ENCODE data around the gene DEFB115. TPM values are rescaled to one million over a fixed set of nuclear protein-coding genes. Genes with fewer than 3 reads are reported as not detected.
"Not testable (repeated sequence)": the region's sequence is repeated elsewhere in the genome, so short reads cannot be mapped to it uniquely, and the experiment has no call there.

The DEFB115 gene
- polyA plus RNA-seq = not detected
- long read RNA-seq, donor 1 = 0 reads
- long read RNA-seq, donor 2 = 0 reads
- long read RNA-seq, donor 3 = 0 reads
- long read RNA-seq, donor 4 = 0 reads
- long read RNA-seq, donor 5 = 0 reads
- long read RNA-seq, donor 6 = 0 reads
- long read RNA-seq, donor 7 = 0 reads
- long read RNA-seq, donor 8 = 0 reads
- long read RNA-seq, donor 9 = 0 reads
- long read RNA-seq, donor 10 = 0 reads

GRCh38 chr20:31257364-31257763 lies at the start of gene DEFB115:
Gene DEFB115, plus strand, starts transcription at chr20:31257664. Its CDS starts 0 bp downstream, at chr20:31257664.
- Histone ChIP-seq H3K27me3 (ENCODE audit: control insufficient read depth in 3 of 3, insufficient read depth in 3 of 3, low read length in 3 of 3) (no peaks in the 10 kb centered on the region), H3K36me3 (ENCODE audit: control insufficient read depth in 3 of 3, insufficient read depth in 2 of 3, low read depth in 1 of 3, low read length in 3 of 3) (no peaks in the 10 kb centered on the region), H3K27ac (ENCODE audit: low read depth in 1 of 3, low read length in 2 of 3) (no peak within 1 kb of the TSS), H3K9me3 (ENCODE audit: control insufficient read depth in 2 of 2, insufficient read depth in 1 of 2, low read depth in 1 of 2, low read length in 1 of 2) (peaks cover 0 to 13% of the 10 kb centered on the region in 2 donors), H3K4me1 (ENCODE audit: control insufficient read depth in 3 of 3, insufficient read depth in 2 of 3, low read depth in 1 of 3, low read length in 2 of 3) (no peaks in the 10 kb centered on the region), H3K4me3 (ENCODE audit: low read depth in 1 of 3, low read length in 3 of 3) (no peak within 1 kb of the TSS)
- FAIRE-seq = no peak
- DNase-seq = no peak
- 43 to 48% (median 45%) methylated on average over 2 of the region's 2 CpGs for WGBS, 3 donors

- Histone ChIP-seq H3K36me3 (ENCODE audit: control insufficient read depth in 3 of 3, insufficient read depth in 2 of 3, low read depth in 1 of 3, low read length in 3 of 3) (no peaks in the 10 kb centered on the region), H3K27me3 (ENCODE audit: control insufficient read depth in 3 of 3, insufficient read depth in 3 of 3, low read length in 3 of 3) (no peaks in the 10 kb centered on the region), H3K4me3 (ENCODE audit: low read depth in 1 of 3, low read length in 3 of 3) (no peak overlapping the region), H3K9me3 (ENCODE audit: control insufficient read depth in 2 of 2, insufficient read depth in 1 of 2, low read depth in 1 of 2, low read length in 1 of 2) (peaks cover 0 to 10% of the 10 kb centered on the region in 2 donors), H3K4me1 (ENCODE audit: control insufficient read depth in 3 of 3, insufficient read depth in 2 of 3, low read depth in 1 of 3, low read length in 2 of 3) (no peaks in the 10 kb centered on the region), H3K27ac (ENCODE audit: low read depth in 1 of 3, low read length in 2 of 3) (no peak overlapping the region)
- 73 to 77% (median 75%) methylated on average over 10 of the region's 10 CpGs for WGBS, 3 donors
- no peak for FAIRE-seq
- DNase-seq = no peak
These were observed 20.5 kb upstream of the DEFB115 start for GRCh38 chr20:31236953-31237352.

- Histone ChIP-seq H3K4me3 (ENCODE audit: low read depth in 1 of 3, low read length in 3 of 3) (no peak overlapping the region), H3K36me3 (ENCODE audit: control insufficient read depth in 3 of 3, insufficient read depth in 2 of 3, low read depth in 1 of 3, low read length in 3 of 3) (no peaks in the 10 kb centered on the region), H3K9me3 (ENCODE audit: control insufficient read depth in 2 of 2, insufficient read depth in 1 of 2, low read depth in 1 of 2, low read length in 1 of 2) (peaks cover 0 to 14% of the 10 kb centered on the region in 2 donors), H3K4me1 (ENCODE audit: control insufficient read depth in 3 of 3, insufficient read depth in 2 of 3, low read depth in 1 of 3, low read length in 2 of 3) (no peaks in the 10 kb centered on the region), H3K27ac (ENCODE audit: low read depth in 1 of 3, low read length in 2 of 3) (no peak overlapping the region), H3K27me3 (ENCODE audit: control insufficient read depth in 3 of 3, insufficient read depth in 3 of 3, low read length in 3 of 3) (no peaks in the 10 kb centered on the region)
- WGBS, 3 donors = 71 to 75% (median 71%) methylated on average over 6 of the region's 6 CpGs
- no peak for FAIRE-seq
- DNase-seq = no peak
These were observed 19.7 kb upstream of the DEFB115 start for GRCh38 chr20:31237763-31238162.

GRCh38 chr20:31239139-31239538 lies 18.3 kb upstream of the DEFB115 start:
- Histone ChIP-seq H3K27ac (ENCODE audit: low read depth in 1 of 3, low read length in 2 of 3) (no peak overlapping the region), H3K36me3 (ENCODE audit: control insufficient read depth in 3 of 3, insufficient read depth in 2 of 3, low read depth in 1 of 3, low read length in 3 of 3) (no peaks in the 10 kb centered on the region), H3K27me3 (ENCODE audit: control insufficient read depth in 3 of 3, insufficient read depth in 3 of 3, low read length in 3 of 3) (no peaks in the 10 kb centered on the region), H3K4me1 (ENCODE audit: control insufficient read depth in 3 of 3, insufficient read depth in 2 of 3, low read depth in 1 of 3, low read length in 2 of 3) (no peaks in the 10 kb centered on the region), H3K9me3 (ENCODE audit: control insufficient read depth in 2 of 2, insufficient read depth in 1 of 2, low read depth in 1 of 2, low read length in 1 of 2) (peaks cover 0 to 17% of the 10 kb centered on the region in 2 donors), H3K4me3 (ENCODE audit: low read depth in 1 of 3, low read length in 3 of 3) (no peak overlapping the region)
- FAIRE-seq (no peak), DNase-seq (no peak)
- 70 to 82% (median 75%) methylated on average over 8 of the region's 8 CpGs for WGBS, 3 donors

GRCh38 chr20:31256959-31257358 lies 505 bp upstream of the DEFB115 start:
- DNase-seq (no peak), FAIRE-seq (no peak)
- Histone ChIP-seq H3K4me3 (ENCODE audit: low read depth in 1 of 3, low read length in 3 of 3) (no peak overlapping the region), H3K27ac (ENCODE audit: low read depth in 1 of 3, low read length in 2 of 3) (no peak overlapping the region), H3K4me1 (ENCODE audit: control insufficient read depth in 3 of 3, insufficient read depth in 2 of 3, low read depth in 1 of 3, low read length in 2 of 3) (no peaks in the 10 kb centered on the region), H3K36me3 (ENCODE audit: control insufficient read depth in 3 of 3, insufficient read depth in 2 of 3, low read depth in 1 of 3, low read length in 3 of 3) (no peaks in the 10 kb centered on the region), H3K9me3 (ENCODE audit: control insufficient read depth in 2 of 2, insufficient read depth in 1 of 2, low read depth in 1 of 2, low read length in 1 of 2) (peaks cover 0 to 13% of the 10 kb centered on the region in 2 donors), H3K27me3 (ENCODE audit: control insufficient read depth in 3 of 3, insufficient read depth in 3 of 3, low read length in 3 of 3) (no peaks in the 10 kb centered on the region)
- WGBS, 3 donors = 38 to 46% (median 45%) methylated on average over 3 of the region's 3 CpGs

- Histone ChIP-seq H3K4me3 (ENCODE audit: low read depth in 1 of 3, low read length in 3 of 3) (no peak overlapping the region), H3K27ac (ENCODE audit: low read depth in 1 of 3, low read length in 2 of 3) (no peak overlapping the region), H3K36me3 (ENCODE audit: control insufficient read depth in 3 of 3, insufficient read depth in 2 of 3, low read depth in 1 of 3, low read length in 3 of 3) (no peaks in the 10 kb centered on the region), H3K27me3 (ENCODE audit: control insufficient read depth in 3 of 3, insufficient read depth in 3 of 3, low read length in 3 of 3) (no peaks in the 10 kb centered on the region), H3K9me3 (ENCODE audit: control insufficient read depth in 2 of 2, insufficient read depth in 1 of 2, low read depth in 1 of 2, low read length in 1 of 2) (peaks cover 0 to 13% of the 10 kb centered on the region in 2 donors), H3K4me1 (ENCODE audit: control insufficient read depth in 3 of 3, insufficient read depth in 2 of 3, low read depth in 1 of 3, low read length in 2 of 3) (no peaks in the 10 kb centered on the region)
- FAIRE-seq (no peak), DNase-seq (no peak)
- 70 to 72% (median 71%) methylated on average over 6 of the region's 6 CpGs for WGBS, 3 donors
These were observed 3.0 kb downstream of the DEFB115 start for GRCh38 chr20:31260326-31260932.

- FAIRE-seq (no peak), DNase-seq (no peak)
- 83 to 92% (median 85%) methylated on average over 20 of the region's 20 CpGs for WGBS, 3 donors
- H3K36me3 ChIP-seq (ENCODE audit: control insufficient read depth in 3 of 3, insufficient read depth in 2 of 3, low read depth in 1 of 3, low read length in 3 of 3) = no peaks in the 10 kb centered on the region
- H3K27ac ChIP-seq (ENCODE audit: low read depth in 1 of 3, low read length in 2 of 3) = no peak overlapping the region
- H3K9me3 ChIP-seq (ENCODE audit: control insufficient read depth in 2 of 2, insufficient read depth in 1 of 2, low read depth in 1 of 2, low read length in 1 of 2) = peaks cover 6 to 36% of the 10 kb centered on the region in 2 donors
- no peaks in the 10 kb centered on the region for H3K27me3 ChIP-seq (ENCODE audit: control insufficient read depth in 3 of 3, insufficient read depth in 3 of 3, low read length in 3 of 3)
- no peaks in the 10 kb centered on the region for H3K4me1 ChIP-seq (ENCODE audit: control insufficient read depth in 3 of 3, insufficient read depth in 2 of 3, low read depth in 1 of 3, low read length in 2 of 3)
- no peak overlapping the region for H3K4me3 ChIP-seq (ENCODE audit: low read depth in 1 of 3, low read length in 3 of 3)
These were observed 17.0 kb downstream of the DEFB115 start for GRCh38 chr20:31274441-31274840.

- no peak for DNase-seq
- no peaks in the 10 kb centered on the region for H3K36me3 ChIP-seq (ENCODE audit: control insufficient read depth in 3 of 3, insufficient read depth in 2 of 3, low read depth in 1 of 3, low read length in 3 of 3)
- H3K4me1 ChIP-seq (ENCODE audit: control insufficient read depth in 3 of 3, insufficient read depth in 2 of 3, low read depth in 1 of 3, low read length in 2 of 3) = no peaks in the 10 kb centered on the region
- 79 to 88% (median 81%) methylated on average over 1 of the region's 1 CpG for WGBS, 3 donors
- FAIRE-seq = no peak
- H3K27me3 ChIP-seq (ENCODE audit: control insufficient read depth in 3 of 3, insufficient read depth in 3 of 3, low read length in 3 of 3) = no peaks in the 10 kb centered on the region
- H3K9me3 ChIP-seq (ENCODE audit: control insufficient read depth in 2 of 2, insufficient read depth in 1 of 2, low read depth in 1 of 2, low read length in 1 of 2) = peaks cover 5 to 25% of the 10 kb centered on the region in 2 donors
- H3K27ac ChIP-seq (ENCODE audit: low read depth in 1 of 3, low read length in 2 of 3) = no peak overlapping the region
- no peak overlapping the region for H3K4me3 ChIP-seq (ENCODE audit: low read depth in 1 of 3, low read length in 3 of 3)
These were observed 20.7 kb downstream of the DEFB115 start for GRCh38 chr20:31278178-31278577.

- DNase-seq; H3K27ac ChIP-seq (ENCODE audit: low read depth in 1 of 3, low read length in 2 of 3); H3K27me3 ChIP-seq (ENCODE audit: control insufficient read depth in 3 of 3, insufficient read depth in 3 of 3, low read length in 3 of 3); H3K4me3 ChIP-seq (ENCODE audit: low read depth in 1 of 3, low read length in 3 of 3); FAIRE-seq; H3K4me1 ChIP-seq (ENCODE audit: control insufficient read depth in 3 of 3, insufficient read depth in 2 of 3, low read depth in 1 of 3, low read length in 2 of 3); H3K36me3 ChIP-seq (ENCODE audit: control insufficient read depth in 3 of 3, insufficient read depth in 2 of 3, low read depth in 1 of 3, low read length in 3 of 3): not testable (repeated sequence)
- WGBS, 3 donors = 67 to 70% (median 69%) methylated on average over 7 of the region's 7 CpGs
- H3K9me3 ChIP-seq (ENCODE audit: control insufficient read depth in 2 of 2, insufficient read depth in 1 of 2, low read depth in 1 of 2, low read length in 1 of 2) = peaks cover 0 to 15% of the 10 kb centered on the region in 2 donors
These were observed 27.5 kb downstream of the DEFB115 start for GRCh38 chr20:31284964-31285363.

Data from small intestine (tissue), 16 donors.